HG03108 (cell line): ENCODE data around the gene ADRA1B.

Source experiments
- ATAC-seq: cut with Tn5 transposase; IDR thresholded peaks from one replicate; pipeline ENCODE4 v1.9.1; 2021; ENCODE audit warnings: moderate library complexity; ENCODE audit not compliant: unreplicated experiment

ADRA1B gene

GRCh38 chr5:159901308-159901707 lies 15.0 kb upstream of the ADRA1B start:
- ATAC-seq = no peak

GRCh38 chr5:159901772-159902171 lies 14.5 kb upstream of the ADRA1B start:
- no peak for ATAC-seq

GRCh38 chr5:159902444-159903121 lies 13.7 kb upstream of the ADRA1B start:
- no peak for ATAC-seq

DNA sequence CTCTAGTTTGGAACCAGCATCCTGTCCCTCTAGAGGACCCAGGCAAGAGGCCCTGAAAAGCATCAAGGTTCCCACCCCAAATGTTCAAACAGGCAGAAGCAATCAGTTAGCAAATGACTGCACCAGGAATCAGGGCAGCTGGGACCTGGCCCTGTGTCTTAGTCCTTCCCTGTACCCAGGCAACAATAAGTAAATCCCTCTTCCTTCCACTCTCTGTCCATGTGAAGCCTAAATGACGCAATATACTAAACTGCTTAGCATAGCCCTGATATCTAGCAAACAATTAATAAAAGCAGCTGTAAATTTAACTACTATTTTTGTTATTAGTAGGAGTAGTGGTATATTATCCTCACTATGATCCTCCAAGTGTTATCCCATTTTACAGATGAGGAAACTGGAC lies 13.2 kb upstream of the ADRA1B start:
- ATAC-seq = no peak

DNA sequence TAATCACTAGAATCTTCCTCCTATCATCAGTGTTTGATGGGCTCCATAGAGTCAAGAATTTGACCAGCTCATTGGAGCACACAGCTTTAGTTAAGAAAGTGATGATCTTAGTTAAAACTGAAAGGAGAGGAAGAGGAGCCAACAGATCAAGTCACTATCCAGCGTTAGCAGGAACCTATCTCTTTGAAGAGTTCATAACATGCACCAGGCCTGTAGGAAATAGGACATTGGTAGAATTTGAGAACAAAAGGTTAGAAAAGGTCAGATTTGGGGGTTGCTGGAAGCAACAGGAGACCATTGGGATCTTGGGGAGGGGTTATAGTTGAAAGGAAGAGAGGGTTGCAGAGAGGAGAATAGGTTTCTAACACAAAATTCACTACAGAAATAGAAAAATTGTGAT lies 11.4 kb upstream of the ADRA1B start:
- no peak for ATAC-seq

- ATAC-seq = no peak
Measured at GRCh38 chr5:159905496-159905895, 10.8 kb upstream of the ADRA1B start.

GRCh38 chr5:159906463-159906862 lies 9.8 kb upstream of the ADRA1B start:
- ATAC-seq = no peak

DNA sequence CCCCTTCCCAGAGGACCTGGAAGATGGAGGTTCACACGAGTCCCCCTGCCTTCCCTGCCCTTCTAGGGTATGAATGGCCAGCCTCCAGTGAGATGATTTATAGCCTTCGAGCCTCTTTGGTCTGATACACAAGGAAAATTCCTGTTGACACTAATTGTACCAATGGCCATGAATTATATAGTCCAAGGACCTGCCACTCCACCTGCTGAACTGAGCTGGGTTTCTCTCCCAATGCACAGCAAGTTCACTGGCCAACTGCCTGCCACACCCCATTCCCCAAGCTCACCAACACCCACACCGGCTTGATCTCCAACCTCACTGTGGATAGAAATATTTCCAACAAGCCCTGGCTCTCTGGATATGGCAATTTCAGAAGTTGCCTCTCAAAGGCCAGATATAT lies 9.3 kb upstream of the ADRA1B start:
- ATAC-seq = no peak

DNA sequence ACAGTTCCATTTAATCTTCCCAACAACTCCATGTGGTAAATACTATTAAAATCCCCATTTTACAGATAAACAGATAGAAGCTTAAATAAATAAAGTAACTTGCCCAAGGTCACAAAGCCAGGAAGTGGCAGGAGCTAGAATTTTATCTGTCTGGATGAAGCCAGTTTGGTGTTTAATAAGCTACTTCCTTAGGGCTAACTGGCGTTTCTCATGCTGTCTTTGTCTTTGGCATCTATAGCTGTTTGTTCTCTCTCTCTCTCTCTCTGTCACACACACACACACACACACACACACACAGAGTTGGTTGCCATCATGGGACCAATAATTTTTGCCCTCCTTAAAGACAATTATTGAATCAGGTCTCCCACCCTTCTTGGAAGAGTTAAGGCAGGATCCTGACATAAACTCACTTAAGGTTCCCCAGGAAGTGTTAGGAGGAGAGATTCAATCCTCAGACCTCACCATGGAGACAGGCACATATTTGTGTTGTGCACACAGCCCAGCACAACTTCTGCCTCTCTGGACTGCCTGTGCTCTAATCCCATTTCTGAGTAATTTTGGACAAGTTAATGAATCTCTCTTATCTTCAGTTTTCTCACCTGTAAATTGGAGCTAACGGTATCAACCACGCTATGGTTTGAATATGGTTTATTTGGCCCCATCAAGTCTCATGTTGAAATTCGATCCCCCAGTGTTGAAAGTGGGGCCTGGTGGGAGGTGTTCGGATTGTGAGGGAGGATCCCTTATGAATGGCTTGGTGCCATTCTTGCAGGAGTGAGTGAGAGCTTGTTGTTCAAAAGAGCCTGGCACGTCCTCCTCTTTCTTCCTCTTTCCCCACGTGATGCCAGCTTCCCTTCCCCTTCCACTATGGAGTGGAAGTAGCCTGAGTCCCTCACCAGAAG lies 8.3 kb upstream of the ADRA1B start:
- ATAC-seq = no peak

DNA sequence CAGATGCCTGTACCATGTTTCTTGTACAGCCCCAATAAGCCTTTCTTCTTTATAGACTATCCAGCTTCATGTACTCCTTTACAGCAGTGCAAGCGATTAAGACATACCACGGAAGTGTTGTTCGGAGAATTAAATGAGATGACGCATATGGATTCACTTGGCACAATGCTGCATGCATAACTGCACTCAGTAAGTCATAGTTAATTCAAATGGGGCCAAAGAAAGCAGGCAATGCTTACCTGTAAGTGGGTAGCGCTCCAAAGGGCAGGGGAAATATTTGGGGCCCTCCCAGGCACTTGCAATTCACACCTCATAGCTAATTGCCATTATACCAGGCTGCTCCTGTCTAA lies 7.7 kb upstream of the ADRA1B start:
- no peak for ATAC-seq

DNA sequence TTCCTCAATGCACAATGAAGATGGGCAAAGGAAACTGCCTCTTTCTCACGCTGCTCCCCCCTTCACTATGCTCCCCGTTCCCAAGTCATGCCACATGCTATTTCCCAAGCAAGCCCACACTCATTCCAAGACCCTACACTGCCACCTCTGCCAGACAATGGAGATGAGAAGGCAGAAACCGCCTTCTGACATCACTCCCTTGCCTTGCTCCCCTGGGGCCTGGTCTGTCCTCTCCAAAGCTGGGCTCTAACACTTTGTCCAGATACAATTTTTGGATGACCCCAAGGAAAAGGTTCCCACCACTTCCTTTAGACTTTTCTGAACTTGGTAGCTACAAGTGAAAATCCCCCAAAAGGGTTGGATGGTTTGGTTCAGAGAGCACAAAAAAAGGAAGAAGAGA lies 7.2 kb upstream of the ADRA1B start:
- no peak for ATAC-seq

GRCh38 chr5:159910207-159910842 lies 6.0 kb upstream of the ADRA1B start:
- no peak for ATAC-seq

DNA sequence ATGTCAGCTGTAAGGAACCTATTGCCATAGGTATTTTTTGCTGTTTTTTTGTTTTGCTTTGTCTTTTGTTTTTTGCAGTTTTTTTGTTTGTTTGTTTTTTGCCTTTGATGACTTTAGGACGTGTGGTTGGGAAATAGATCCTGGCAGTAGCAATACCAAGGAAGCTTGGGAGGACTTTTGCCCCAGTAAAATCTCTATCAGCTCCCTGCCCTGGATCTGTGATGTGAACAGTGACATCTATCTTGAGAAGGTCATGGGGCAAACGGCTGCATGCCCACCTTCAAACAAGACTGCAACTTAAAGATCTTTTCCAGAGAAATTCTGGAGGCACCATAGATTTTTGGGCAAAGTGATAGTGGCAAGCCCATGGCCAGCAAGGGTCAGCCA lies 5.4 kb upstream of the ADRA1B start:
- ATAC-seq = no peak

- ATAC-seq = no peak
Measured at GRCh38 chr5:159911349-159911748, 4.9 kb upstream of the ADRA1B start.

GRCh38 chr5:159912033-159912800 lies 4.1 kb upstream of the ADRA1B start:
- no peak for ATAC-seq

- ATAC-seq = no peak
Measured at GRCh38 chr5:159913048-159913447, 3.2 kb upstream of the ADRA1B start.

- no peak for ATAC-seq
Measured at GRCh38 chr5:159913501-159913900, 2.8 kb upstream of the ADRA1B start.

DNA sequence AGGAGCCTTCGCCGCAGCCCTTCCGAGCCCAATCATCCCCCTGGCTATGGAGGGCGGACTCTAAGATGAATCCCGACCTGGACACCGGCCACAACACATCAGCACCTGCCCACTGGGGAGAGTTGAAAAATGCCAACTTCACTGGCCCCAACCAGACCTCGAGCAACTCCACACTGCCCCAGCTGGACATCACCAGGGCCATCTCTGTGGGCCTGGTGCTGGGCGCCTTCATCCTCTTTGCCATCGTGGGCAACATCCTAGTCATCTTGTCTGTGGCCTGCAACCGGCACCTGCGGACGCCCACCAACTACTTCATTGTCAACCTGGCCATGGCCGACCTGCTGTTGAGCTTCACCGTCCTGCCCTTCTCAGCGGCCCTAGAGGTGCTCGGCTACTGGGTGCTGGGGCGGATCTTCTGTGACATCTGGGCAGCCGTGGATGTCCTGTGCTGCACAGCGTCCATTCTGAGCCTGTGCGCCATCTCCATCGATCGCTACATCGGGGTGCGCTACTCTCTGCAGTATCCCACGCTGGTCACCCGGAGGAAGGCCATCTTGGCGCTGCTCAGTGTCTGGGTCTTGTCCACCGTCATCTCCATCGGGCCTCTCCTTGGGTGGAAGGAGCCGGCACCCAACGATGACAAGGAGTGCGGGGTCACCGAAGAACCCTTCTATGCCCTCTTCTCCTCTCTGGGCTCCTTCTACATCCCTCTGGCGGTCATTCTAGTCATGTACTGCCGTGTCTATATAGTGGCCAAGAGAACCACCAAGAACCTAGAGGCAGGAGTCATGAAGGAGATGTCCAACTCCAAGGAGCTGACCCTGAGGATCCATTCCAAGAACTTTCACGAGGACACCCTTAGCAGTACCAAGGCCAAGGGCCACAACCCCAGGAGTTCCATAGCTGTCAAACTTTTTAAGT lies 819 bp downstream of the ADRA1B start:
- ATAC-seq = no peak

GRCh38 chr5:159917994-159918393 lies 1.7 kb downstream of the ADRA1B start:
- no peak for ATAC-seq

GRCh38 chr5:159921721-159922120 lies 5.4 kb downstream of the ADRA1B start:
- no peak for ATAC-seq
